Activated gamma-delta T cell (primary cell): ENCODE measurements around the gene CRAT.
A peak's percentile ranks its signal among the peaks of the same experiment; 100 is the strongest.

Experiments
- DNase-seq: peaks from one replicate; lab custom pipeline; 2025; lab: John Stamatoyannopoulos, UW

CRAT gene

GRCh38 chr9:129089246-129089645 lies 21.3 kb downstream of the CRAT start:
- DNase-seq, result no peak

GRCh38 chr9:129084087-129084486 lies 26.5 kb downstream of the CRAT start:
- no peak for DNase-seq

- no peak for DNase-seq
Observed at GRCh38 chr9:129081388-129081904, 29.1 kb downstream of the CRAT start.

GRCh38 chr9:129080601-129081387 lies 29.8 kb downstream of the CRAT start, which contains the start of gene DOLPP1:
Gene DOLPP1, plus strand, starts transcription at chr9:129081111. Its CDS starts 21 bp downstream, at chr9:129081132.
- DNase-seq, result peak; percentile 97

- no peak for DNase-seq
Observed at GRCh38 chr9:129080298-129080600, 30.3 kb downstream of the CRAT start.

GRCh38 chr9:129079829-129080228 lies 30.8 kb downstream of the CRAT start:
- no peak for DNase-seq

GRCh38 chr9:129078691-129079503 lies 31.7 kb downstream of the CRAT start:
- no peak for DNase-seq

- DNase-seq, result no peak
Observed at GRCh38 chr9:129077236-129077635, 33.4 kb downstream of the CRAT start.

- DNase-seq, result no peak
Observed at GRCh38 chr9:129076640-129077037, 34.0 kb downstream of the CRAT start.

GRCh38 chr9:129075996-129076639 lies 34.5 kb downstream of the CRAT start:
- no peak for DNase-seq

GRCh38 chr9:129074106-129074505 lies 36.5 kb downstream of the CRAT start:
- no peak for DNase-seq

GRCh38 chr9:129073404-129073803 lies 37.2 kb downstream of the CRAT start:
- no peak for DNase-seq

GRCh38 chr9:129072171-129072570 lies 38.4 kb downstream of the CRAT start:
- no peak for DNase-seq

GRCh38 chr9:129071526-129072126 lies 39.0 kb downstream of the CRAT start:
- DNase-seq, result no peak

- DNase-seq, result no peak
Observed at GRCh38 chr9:129070696-129071525, 39.7 kb downstream of the CRAT start.

GRCh38 chr9:129069862-129070641 lies 40.5 kb downstream of the CRAT start:
- no peak for DNase-seq

GRCh38 chr9:129068990-129069861 lies 41.4 kb downstream of the CRAT start:
- DNase-seq, result peak; percentile 33

GRCh38 chr9:129068110-129068509 lies 42.5 kb downstream of the CRAT start:
- no peak for DNase-seq

- no peak for DNase-seq
Observed at GRCh38 chr9:129064499-129064908, 46.1 kb downstream of the CRAT start.
